ENCODE measurements around the gene MRPL52.

GRCh38 chr14:22877000-22877501 is 47.4 kb downstream of the MRPL52 start:
- TF ChIP-seq EP300 (IDR thresholded peaks at IDR 0.05) (no peak), CTCF (IDR thresholded peaks at IDR 0.05) (no peak), POLR2A (IDR thresholded peaks at IDR 0.05) (no peak), POLR2AphosphoS5 (IDR thresholded peaks at IDR 0.05) (no peak)
